OCI-LY1 (cell line): ENCODE results near the gene TTF2.

Source experiments
- H2AFZ ChIP-seq: fragments of 200-600 bp; sonication (generic), shearing (Covaris generic); 2 replicates; pipeline ENCODE4 v1.6.0; 2014; ENCODE audit warnings: antibody characterized with exemption, mild to moderate bottlenecking, low read length
- H3F3A ChIP-seq: fragments of 200-600 bp; sonication (generic), shearing (Covaris generic); 2 replicates; pipeline ENCODE4 v1.6.0; 2014; ENCODE audit warnings: mild to moderate bottlenecking, antibody characterized with exemption, low read length, moderate library complexity; ENCODE audit not compliant: insufficient read depth
- H3K27ac ChIP-seq: fragments of 200-600 bp; sonication (generic); 2 replicates; pipeline ENCODE4 v1.5.1; 2014; ENCODE audit warnings: low read length, mixed run types, mild to moderate bottlenecking, low read depth; ENCODE audit not compliant: poor library complexity, severe bottlenecking
- H3K27me3 ChIP-seq: fragments of 200-600 bp; sonication (generic); 2 replicates; pipeline ENCODE4 v1.6.0; 2014; ENCODE audit warnings: antibody characterized with exemption, mild to moderate bottlenecking, low read length, moderate library complexity; ENCODE audit not compliant: insufficient read depth
- H3K36me3 ChIP-seq: fragments of 200-600 bp; sonication (generic); 2 replicates; pipeline ENCODE4 v1.6.1; 2014; ENCODE audit warnings: mild to moderate bottlenecking, antibody characterized with exemption, low read length, moderate library complexity, mixed read lengths; ENCODE audit not compliant: insufficient read depth
- H3K4me1 ChIP-seq: fragments of 200-600 bp; sonication (generic); 2 replicates; pipeline ENCODE4 v1.5.1; 2014; ENCODE audit warnings: mild to moderate bottlenecking, low read length, moderate library complexity; ENCODE audit not compliant: insufficient read depth, severe bottlenecking
- H3K4me2 ChIP-seq: fragments of 200-600 bp; sonication (generic), shearing (Covaris generic); 2 replicates; pipeline ENCODE4 v1.6.1; 2014; ENCODE audit warnings: low read length
- H3K4me3 ChIP-seq: fragments of 200-600 bp; sonication (generic); 2 replicates; pipeline ENCODE4 v1.5.1; 2014; ENCODE audit warnings: low read length, low read depth, mild to moderate bottlenecking, mixed read lengths; ENCODE audit not compliant: poor library complexity, severe bottlenecking
- H3K79me2 ChIP-seq: fragments of 200-600 bp; shearing (Covaris generic); 2 replicates; pipeline ENCODE4 v1.6.1; 2016; ENCODE audit warnings: mixed run types, low read length, mixed read lengths; ENCODE audit not compliant: insufficient read depth
- H3K9ac ChIP-seq: fragments of 200-600 bp; sonication (generic), shearing (Covaris generic); 2 replicates; pipeline ENCODE4 v1.6.1; 2014; ENCODE audit warnings: mild to moderate bottlenecking, low read length, mixed read lengths
- H3K9me2 ChIP-seq: fragments of 200-600 bp; sonication (generic), shearing (Covaris generic); 2 replicates; pipeline ENCODE4 v1.6.1; 2014; ENCODE audit warnings: low read depth, mild to moderate bottlenecking, low read length, mixed read lengths
- H3K9me3 ChIP-seq: fragments of 200-600 bp; shearing (Covaris generic); 2 replicates; pipeline ENCODE4 v1.6.1; 2014; ENCODE audit warnings: low read length, mixed read lengths
- H4K20me1 ChIP-seq: fragments of 200-600 bp; sonication (generic), shearing (Covaris generic); 2 replicates; pipeline ENCODE4 v1.6.0; 2016; ENCODE audit warnings: mild to moderate bottlenecking, low read length; ENCODE audit not compliant: insufficient read depth
- CTCF ChIP-seq: fragments of 200-600 bp; sonication (generic), shearing (Covaris generic); IDR thresholded peaks from 2 replicates; pipeline ENCODE4 v1.5.1; 2017; ENCODE audit warnings: mild to moderate bottlenecking, antibody characterized with exemption, low read length, moderate library complexity, mixed read lengths
- EZH2 ChIP-seq: fragments of 200-600 bp; sonication (generic), shearing (Covaris generic); IDR thresholded peaks from 2 replicates; pipeline ENCODE4 v1.8.0; 2017; ENCODE audit warnings: borderline replicate concordance, mixed run types, mild to moderate bottlenecking, antibody characterized with exemption, low read length, moderate library complexity, mixed read lengths

The TTF2 gene

GRCh38 chr1:117014209-117014608 is 45.9 kb upstream of the TTF2 start:
- no peaks in the 10 kb centered on the region for H3K79me2 ChIP-seq
- H3K4me1 ChIP-seq, result no peaks in the 10 kb centered on the region
- H3K27me3 ChIP-seq, result no peaks in the 10 kb centered on the region
- H3K4me2 ChIP-seq, result no peak overlapping the region
- no peak overlapping the region for H3K27ac ChIP-seq
- H3K9ac ChIP-seq, result no peak overlapping the region
- H3K36me3 ChIP-seq, result no peaks in the 10 kb centered on the region
- H3K9me2 ChIP-seq, result no peaks in the 10 kb centered on the region
- TF ChIP-seq CTCF, result no peak
- TF ChIP-seq EZH2, result no peak
- H4K20me1 ChIP-seq, result no peaks in the 10 kb centered on the region
- H3F3A ChIP-seq, result no peaks in the 10 kb centered on the region
- no peak overlapping the region for H3K4me3 ChIP-seq
- H2AFZ ChIP-seq, result no peak overlapping the region
- H3K9me3 ChIP-seq, result no peaks in the 10 kb centered on the region

- H3K4me1 ChIP-seq, result no peaks in the 10 kb centered on the region
Measured at GRCh38 chr1:117015724-117016123, 44.4 kb upstream of the TTF2 start.

GRCh38 chr1:117017062-117017461 is 43.1 kb upstream of the TTF2 start:
- Histone ChIP-seq H3K9me2 (no peaks in the 10 kb centered on the region), H3K27ac (no peak overlapping the region), H2AFZ (no peak overlapping the region), H3K4me1 (no peaks in the 10 kb centered on the region), H3K36me3 (no peaks in the 10 kb centered on the region), H4K20me1 (no peaks in the 10 kb centered on the region), H3K79me2 (no peaks in the 10 kb centered on the region), H3F3A (no peaks in the 10 kb centered on the region), H3K27me3 (no peaks in the 10 kb centered on the region), H3K9me3 (no peaks in the 10 kb centered on the region), H3K9ac (no peak overlapping the region), H3K4me2 (no peak overlapping the region), H3K4me3 (no peak overlapping the region)
- TF ChIP-seq CTCF (no peak), EZH2 (no peak)

More at GRCh38 chr1:117015724-117016123, 44.4 kb upstream of the TTF2 start:
- no peak overlapping the region for H3K4me3 ChIP-seq
- TF ChIP-seq EZH2 (no peak), CTCF (no peak)
- no peaks in the 10 kb centered on the region for H3K27me3 ChIP-seq
- no peaks in the 10 kb centered on the region for H3K9me2 ChIP-seq
- no peaks in the 10 kb centered on the region for H3K79me2 ChIP-seq
- H3K36me3 ChIP-seq, result no peaks in the 10 kb centered on the region
- H3K9ac ChIP-seq, result no peak overlapping the region
- no peak overlapping the region for H3K27ac ChIP-seq
- no peaks in the 10 kb centered on the region for H3K9me3 ChIP-seq
- H3F3A ChIP-seq, result no peaks in the 10 kb centered on the region
- H3K4me2 ChIP-seq, result no peak overlapping the region
- no peaks in the 10 kb centered on the region for H4K20me1 ChIP-seq
- H2AFZ ChIP-seq, result no peak overlapping the region
